ENCODE data around the gene DDO. TPM values are rescaled to one million over a fixed set of nuclear protein-coding genes. Genes with fewer than 3 reads are reported as not detected.
"Not testable (repeated sequence)": the region's sequence is repeated elsewhere in the genome, so short reads cannot be mapped to it uniquely, and the experiment has no call there.

The DDO gene, protein sequence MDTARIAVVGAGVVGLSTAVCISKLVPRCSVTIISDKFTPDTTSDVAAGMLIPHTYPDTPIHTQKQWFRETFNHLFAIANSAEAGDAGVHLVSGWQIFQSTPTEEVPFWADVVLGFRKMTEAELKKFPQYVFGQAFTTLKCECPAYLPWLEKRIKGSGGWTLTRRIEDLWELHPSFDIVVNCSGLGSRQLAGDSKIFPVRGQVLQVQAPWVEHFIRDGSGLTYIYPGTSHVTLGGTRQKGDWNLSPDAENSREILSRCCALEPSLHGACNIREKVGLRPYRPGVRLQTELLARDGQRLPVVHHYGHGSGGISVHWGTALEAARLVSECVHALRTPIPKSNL
- total RNA-seq (2014; rRNA removed; shearing (Covaris generic)): not detected in 2 replicates

DNA sequence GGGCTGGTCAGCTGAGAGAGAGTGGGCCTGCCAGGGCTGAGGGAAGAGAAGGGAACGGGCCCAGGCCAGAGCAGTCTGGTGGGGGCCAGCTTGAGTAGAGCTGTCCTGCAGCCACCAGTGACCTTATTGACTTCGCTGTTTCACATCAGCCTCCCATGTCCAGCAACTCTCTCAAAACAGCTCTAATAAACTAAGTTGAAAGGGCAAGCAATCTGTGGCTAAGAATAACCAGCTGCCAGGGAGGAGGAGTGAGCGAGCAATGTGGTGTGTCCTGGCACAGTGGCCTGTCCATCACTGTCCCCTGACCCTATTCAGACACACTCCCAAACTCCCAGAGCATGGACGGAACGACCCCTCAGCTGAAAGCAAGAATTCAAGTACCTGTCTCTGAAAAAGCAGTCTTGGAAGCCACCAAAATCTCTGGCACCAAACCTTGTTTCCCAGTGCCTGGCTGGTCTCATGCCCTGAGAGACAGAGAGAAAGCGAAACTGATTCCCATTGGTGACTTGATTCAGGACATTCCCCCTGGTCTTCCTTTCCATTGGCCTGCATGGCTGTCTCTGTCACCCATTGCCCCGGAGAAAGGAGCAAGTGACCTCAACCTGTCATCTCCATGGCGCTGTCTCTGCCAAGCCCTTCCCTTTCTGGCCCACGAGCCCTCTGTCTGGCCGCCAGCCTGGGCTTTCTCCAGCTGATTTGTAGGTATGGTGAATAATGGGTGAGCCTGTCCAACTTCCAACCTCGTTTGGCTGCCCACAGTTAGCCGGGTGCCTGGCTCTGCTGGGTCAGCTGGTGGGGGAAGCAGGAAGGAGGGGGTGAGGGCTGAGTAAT, at the start of gene DDO:
TSS of gene DDO (minus strand) at position 490 of the 831 bp plus-strand sequence. CDS start 2,113 bp downstream, outside the sequence.
- H3K36me3 ChIP-seq (replicated peaks; ENCODE audit: control insufficient read depth, insufficient read depth, low read length): no peaks in the 10 kb centered on the region
- no peak for DNase-seq
- H3K4me3 ChIP-seq (ENCODE audit: insufficient read depth, low read depth, low read length): no peak within 1 kb of the TSS
- H3K27me3 ChIP-seq (ENCODE audit: control insufficient read depth, insufficient read depth, low read length): no peaks in the 10 kb centered on the region

DNA sequence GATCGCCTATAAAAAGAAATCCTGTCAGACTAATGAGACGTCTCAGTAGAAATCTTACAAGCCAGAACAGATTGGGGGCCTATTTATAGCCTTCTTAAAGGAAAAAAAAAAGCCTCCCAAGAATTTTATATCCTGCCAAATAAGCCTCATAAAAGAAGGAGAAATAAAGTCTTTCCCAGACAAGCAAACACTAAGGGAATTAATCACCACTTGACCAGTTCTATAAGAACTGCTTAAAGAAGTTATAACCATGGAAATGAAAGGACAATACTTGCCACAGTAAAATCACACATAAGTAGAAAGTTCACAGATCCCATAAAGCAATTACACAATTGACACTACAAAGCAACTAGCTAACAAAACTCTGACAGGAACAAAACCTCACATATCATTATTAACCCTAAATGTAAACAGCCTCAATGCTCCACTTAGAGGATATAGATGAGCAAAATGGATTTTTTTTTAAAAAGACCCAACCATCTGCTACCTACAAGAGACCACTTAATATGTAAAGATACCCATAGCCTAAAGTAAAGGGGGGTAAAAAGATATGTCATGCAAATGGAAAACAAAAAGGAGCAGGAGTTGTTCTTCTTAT, 47.6 kb upstream of the DDO start:
- Histone ChIP-seq H3K4me3 (ENCODE audit: insufficient read depth, low read depth, low read length) (no peak overlapping the region), H3K27me3 (ENCODE audit: control insufficient read depth, insufficient read depth, low read length) (no peaks in the 10 kb centered on the region), H3K36me3 (replicated peaks; ENCODE audit: control insufficient read depth, insufficient read depth, low read length) (no peaks in the 10 kb centered on the region)
- no peak for DNase-seq

DNA sequence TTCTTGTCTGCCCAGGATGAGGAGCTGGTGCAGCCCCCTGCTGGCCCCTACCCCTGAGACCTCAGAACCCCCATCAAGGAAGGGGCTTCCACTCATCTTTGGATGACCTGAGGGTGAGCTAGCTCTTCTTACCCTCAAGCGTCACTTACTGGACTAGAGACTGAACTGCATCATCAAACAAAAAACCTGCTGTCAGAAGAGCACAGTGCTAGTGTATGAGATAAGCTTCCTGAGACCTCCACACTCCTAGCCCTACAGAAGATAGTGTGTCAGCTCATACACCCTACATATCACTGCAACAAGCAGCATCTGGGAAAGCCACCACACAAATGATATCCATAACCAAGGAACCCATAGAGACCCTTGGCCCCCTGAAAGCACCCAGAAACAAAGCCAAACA, 46.0 kb upstream of the DDO start:
- Histone ChIP-seq H3K4me3 (ENCODE audit: insufficient read depth, low read depth, low read length) (no peak overlapping the region), H3K27me3 (ENCODE audit: control insufficient read depth, insufficient read depth, low read length) (no peaks in the 10 kb centered on the region), H3K36me3 (replicated peaks; ENCODE audit: control insufficient read depth, insufficient read depth, low read length) (no peaks in the 10 kb centered on the region)
- no peak for DNase-seq

DNA sequence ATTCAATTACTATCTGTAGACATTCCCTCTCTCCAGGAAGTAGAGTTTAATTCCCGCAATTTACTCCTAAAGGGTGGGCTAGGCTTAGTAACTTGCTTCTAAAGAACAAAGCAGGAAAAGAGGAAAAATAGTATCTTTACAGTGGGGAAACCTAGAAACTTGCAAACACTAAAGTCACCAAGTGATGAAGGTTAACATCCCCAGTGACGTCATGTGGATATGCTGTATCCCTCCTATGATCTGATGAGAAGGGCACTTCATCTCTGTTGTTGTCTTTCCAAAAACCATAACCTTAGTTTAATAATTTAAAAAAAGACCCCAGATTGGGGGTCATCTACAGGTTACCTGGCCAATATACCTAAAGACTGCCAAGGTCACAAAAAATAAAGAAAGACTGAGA, 43.8 kb upstream of the DDO start:
- H3K36me3 ChIP-seq (replicated peaks; ENCODE audit: control insufficient read depth, insufficient read depth, low read length): no peaks in the 10 kb centered on the region
- DNase-seq: no peak
- no peak overlapping the region for H3K4me3 ChIP-seq (ENCODE audit: insufficient read depth, low read depth, low read length)
- no peaks in the 10 kb centered on the region for H3K27me3 ChIP-seq (ENCODE audit: control insufficient read depth, insufficient read depth, low read length)

DNA sequence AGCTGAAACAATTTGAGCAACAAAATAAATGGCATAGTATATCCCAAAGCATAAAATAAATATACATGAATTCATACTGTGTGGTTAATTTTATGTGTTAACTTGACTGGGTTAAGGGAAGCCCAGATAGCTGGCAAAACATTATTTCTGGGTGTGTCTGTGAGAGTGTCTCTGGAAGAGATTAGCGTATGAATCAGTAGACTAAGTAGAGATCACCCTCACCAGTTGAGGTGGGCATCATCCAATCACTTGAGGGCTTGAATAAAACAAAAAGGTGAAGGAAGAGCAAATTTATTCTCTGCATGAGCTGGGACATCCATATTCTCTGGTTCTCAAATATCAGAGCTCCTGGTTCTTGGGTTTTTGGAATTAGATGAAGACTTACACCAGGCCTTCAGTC, 43.1 kb upstream of the DDO start:
- H3K27me3 ChIP-seq (ENCODE audit: control insufficient read depth, insufficient read depth, low read length): no peaks in the 10 kb centered on the region
- no peak for DNase-seq

DNA sequence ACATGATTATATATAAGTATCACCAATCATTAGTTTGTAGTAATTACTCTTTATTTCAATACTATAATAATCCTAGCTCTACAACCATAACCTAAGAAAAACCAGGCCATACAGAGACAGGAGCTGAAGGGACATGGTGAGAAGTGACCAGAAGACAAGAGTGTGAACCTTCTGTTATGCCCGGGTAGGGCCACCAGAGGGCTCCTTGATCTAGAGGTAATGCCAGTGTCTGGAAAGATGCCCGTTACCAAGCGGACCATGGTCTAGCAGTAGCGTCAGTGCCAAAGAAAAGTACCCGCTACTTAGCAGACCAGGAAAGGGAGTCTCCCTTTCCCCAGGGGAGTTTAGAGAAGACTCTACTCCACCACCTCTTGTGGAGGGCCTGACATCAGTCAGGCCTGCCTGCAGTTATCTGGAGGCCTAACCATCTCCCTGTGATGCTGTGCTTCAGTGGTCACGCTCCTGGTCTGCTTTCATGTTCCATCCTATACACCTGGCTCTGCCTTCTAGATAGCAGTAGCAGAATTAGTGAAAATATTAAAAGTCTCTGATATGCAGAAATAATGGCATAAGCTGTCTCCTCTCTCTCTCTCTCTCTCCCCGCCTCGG, 42.3 kb upstream of the DDO start:
- not testable (repeated sequence) for H3K36me3 ChIP-seq (replicated peaks; ENCODE audit: control insufficient read depth, insufficient read depth, low read length); DNase-seq; H3K27me3 ChIP-seq (ENCODE audit: control insufficient read depth, insufficient read depth, low read length); H3K4me3 ChIP-seq (ENCODE audit: insufficient read depth, low read depth, low read length)

More for the DNA sequence above, 43.1 kb upstream of the DDO start:
- no peak overlapping the region for H3K4me3 ChIP-seq (ENCODE audit: insufficient read depth, low read depth, low read length)
- no peaks in the 10 kb centered on the region for H3K36me3 ChIP-seq (replicated peaks; ENCODE audit: control insufficient read depth, insufficient read depth, low read length)

DNA sequence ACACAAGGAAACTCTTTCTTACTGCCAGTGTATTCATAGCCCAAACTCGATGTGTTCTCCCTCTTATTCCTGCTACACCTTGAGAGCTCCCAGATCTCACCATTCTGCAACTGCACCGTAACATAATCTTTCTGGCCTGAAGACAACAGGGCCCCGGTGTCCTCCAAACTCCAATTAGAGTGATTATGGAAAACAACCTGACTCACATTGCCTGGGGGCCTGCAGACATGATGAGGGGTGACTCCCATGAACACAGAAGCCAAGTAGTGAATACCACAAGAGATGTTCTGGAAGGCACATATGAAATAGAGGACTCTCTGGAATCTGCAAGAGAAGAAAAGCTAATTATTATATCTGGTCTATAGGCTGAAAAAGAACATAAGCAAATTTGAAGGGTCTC, 41.3 kb upstream of the DDO start:
- no peak for DNase-seq
- Histone ChIP-seq H3K36me3 (replicated peaks; ENCODE audit: control insufficient read depth, insufficient read depth, low read length) (no peaks in the 10 kb centered on the region), H3K27me3 (ENCODE audit: control insufficient read depth, insufficient read depth, low read length) (no peaks in the 10 kb centered on the region), H3K4me3 (ENCODE audit: insufficient read depth, low read depth, low read length) (no peak overlapping the region)

DNA sequence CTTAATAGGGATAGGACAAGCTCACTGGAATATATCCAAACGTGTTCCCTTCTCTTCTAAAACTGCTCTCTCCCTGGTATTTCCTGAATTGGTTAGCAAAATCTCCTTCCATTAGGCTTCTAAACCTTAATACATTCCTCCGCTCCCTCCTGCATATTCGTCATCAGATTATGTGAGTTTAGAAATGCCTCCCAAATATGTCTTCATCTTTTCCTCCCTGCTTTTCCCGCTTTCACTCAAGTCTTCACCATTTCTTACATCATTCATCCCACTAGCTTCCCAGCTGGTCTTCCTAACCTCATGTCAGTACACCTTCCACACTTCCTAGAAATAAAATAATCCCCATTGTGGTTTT, 34.1 kb upstream of the DDO start:
- H3K4me3 ChIP-seq (ENCODE audit: insufficient read depth, low read depth, low read length): no peak overlapping the region
- no peak for DNase-seq
- no peaks in the 10 kb centered on the region for H3K27me3 ChIP-seq (ENCODE audit: control insufficient read depth, insufficient read depth, low read length)
- H3K36me3 ChIP-seq (replicated peaks; ENCODE audit: control insufficient read depth, insufficient read depth, low read length): no peaks in the 10 kb centered on the region

DNA sequence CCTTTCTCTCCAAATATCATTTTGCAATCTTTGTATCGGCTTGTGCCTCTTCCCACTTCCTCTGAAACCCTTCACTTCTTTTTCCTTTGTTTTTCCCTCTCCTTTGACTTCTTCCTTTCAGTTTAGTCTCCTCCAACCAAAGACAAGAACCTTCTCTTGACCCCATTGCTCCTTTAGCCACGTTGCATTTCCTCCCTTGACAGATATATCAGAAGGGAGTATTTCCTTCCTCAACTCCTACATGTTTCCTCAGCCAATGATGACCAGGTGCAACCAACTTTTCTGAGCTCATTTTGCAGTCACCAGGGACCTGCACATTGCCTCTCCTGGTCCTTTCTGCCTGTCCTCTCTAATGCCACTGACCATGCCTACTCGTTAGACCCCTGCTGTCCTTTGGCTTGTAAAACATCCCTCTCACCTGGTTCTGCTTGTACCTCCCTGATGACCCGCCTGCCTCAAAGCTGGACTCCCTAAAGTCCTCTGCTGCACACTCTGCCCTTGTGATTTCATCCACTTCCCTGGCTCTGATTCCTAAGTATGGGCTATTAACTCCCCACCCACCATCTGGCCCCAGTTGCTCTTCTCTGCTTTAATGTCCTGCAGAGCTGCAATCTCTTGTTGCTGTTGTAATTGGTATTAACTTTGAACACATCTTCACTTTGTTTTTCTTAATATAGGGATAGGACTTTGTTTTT, 33.6 kb upstream of the DDO start:
- no peak for DNase-seq
- no peaks in the 10 kb centered on the region for H3K36me3 ChIP-seq (replicated peaks; ENCODE audit: control insufficient read depth, insufficient read depth, low read length)
- no peaks in the 10 kb centered on the region for H3K27me3 ChIP-seq (ENCODE audit: control insufficient read depth, insufficient read depth, low read length)
- H3K4me3 ChIP-seq (ENCODE audit: insufficient read depth, low read depth, low read length): no peak overlapping the region

DNA sequence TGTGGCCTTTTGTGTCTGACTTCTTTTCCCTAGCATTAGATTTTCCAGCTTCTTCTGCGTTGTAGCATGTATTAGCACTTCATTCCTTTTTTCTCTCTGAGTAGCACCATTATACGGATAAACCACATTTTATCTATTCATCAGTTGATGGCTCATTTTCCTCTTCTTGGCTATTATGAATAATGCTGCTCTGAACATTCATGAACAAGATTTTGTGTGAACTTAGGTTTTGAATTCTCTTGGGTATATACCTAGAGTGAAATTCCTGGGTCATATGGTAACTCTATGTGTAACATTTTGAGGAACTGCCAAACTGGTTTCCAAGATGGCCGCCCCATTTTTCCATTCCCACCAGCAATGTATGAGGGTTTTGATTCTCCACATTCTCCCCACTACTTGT, 32.4 kb upstream of the DDO start:
- Histone ChIP-seq H3K27me3 (ENCODE audit: control insufficient read depth, insufficient read depth, low read length) (no peaks in the 10 kb centered on the region), H3K36me3 (replicated peaks; ENCODE audit: control insufficient read depth, insufficient read depth, low read length) (no peaks in the 10 kb centered on the region), H3K4me3 (ENCODE audit: insufficient read depth, low read depth, low read length) (no peak overlapping the region)
- no peak for DNase-seq

DNA sequence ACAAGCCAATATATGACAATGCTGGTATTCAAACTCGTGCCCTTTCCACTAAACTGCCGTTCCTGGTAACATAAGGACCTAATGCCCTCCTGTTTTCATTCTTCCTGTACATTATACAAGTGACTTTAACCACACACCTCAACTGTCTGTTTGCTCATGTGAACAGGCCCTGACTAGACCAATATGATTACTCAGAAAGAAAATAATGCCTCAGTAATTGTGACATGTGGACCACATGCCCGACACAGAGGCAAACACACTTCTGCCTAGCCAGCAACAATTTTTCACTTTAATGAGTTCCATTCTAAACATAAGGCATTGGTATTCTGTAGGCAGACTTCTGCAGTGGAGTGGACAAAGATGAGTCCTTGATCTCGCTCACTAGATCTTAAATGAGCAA, 31.0 kb upstream of the DDO start:
- Histone ChIP-seq H3K27me3 (ENCODE audit: control insufficient read depth, insufficient read depth, low read length) (no peaks in the 10 kb centered on the region), H3K4me3 (ENCODE audit: insufficient read depth, low read depth, low read length) (no peak overlapping the region), H3K36me3 (replicated peaks; ENCODE audit: control insufficient read depth, insufficient read depth, low read length) (no peaks in the 10 kb centered on the region)
- DNase-seq: no peak

DNA sequence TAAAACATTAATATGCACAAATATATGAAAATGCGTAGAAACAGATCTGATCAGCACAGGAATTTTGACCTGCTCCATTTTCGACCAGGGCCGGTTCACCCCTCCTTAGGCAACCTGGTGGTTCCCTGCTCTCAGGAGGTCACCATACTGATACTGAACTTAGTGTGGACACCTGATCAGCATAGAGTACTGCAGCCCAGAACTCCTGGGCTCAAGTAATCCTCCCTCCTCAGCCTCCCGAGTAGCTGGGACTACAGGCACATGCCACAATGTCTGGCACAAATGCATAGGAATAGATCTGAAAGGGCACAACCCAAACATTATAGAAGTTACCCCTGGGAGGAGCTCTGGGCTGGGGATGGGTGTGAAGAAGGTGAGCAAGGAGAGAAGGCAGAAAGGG, 24.7 kb upstream of the DDO start:
- Histone ChIP-seq H3K36me3 (replicated peaks; ENCODE audit: control insufficient read depth, insufficient read depth, low read length) (no peaks in the 10 kb centered on the region), H3K4me3 (ENCODE audit: insufficient read depth, low read depth, low read length) (no peak overlapping the region), H3K27me3 (ENCODE audit: control insufficient read depth, insufficient read depth, low read length) (no peaks in the 10 kb centered on the region)
- no peak for DNase-seq

DNA sequence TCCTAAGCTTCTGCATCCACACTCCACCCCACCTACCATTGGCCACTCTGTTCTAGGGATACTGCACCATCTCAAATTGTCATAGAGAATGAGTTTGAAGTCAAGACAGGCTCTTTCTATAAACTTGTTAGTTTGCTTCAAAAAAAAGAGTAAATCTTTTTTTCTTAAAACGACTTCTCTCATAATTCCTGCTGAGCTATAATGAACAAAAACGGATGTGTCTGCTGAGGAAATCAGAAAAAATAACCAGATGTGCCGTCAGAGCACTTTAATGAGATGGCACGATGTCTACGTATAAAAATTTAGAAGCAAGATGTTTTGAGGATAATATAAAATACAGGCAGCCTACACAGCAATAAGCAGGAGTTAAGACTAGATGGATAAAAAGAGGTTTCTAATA, 24.0 kb upstream of the DDO start:
- Histone ChIP-seq H3K4me3 (ENCODE audit: insufficient read depth, low read depth, low read length) (no peak overlapping the region), H3K27me3 (ENCODE audit: control insufficient read depth, insufficient read depth, low read length) (no peaks in the 10 kb centered on the region), H3K36me3 (replicated peaks; ENCODE audit: control insufficient read depth, insufficient read depth, low read length) (no peaks in the 10 kb centered on the region)
- no peak for DNase-seq

DNA sequence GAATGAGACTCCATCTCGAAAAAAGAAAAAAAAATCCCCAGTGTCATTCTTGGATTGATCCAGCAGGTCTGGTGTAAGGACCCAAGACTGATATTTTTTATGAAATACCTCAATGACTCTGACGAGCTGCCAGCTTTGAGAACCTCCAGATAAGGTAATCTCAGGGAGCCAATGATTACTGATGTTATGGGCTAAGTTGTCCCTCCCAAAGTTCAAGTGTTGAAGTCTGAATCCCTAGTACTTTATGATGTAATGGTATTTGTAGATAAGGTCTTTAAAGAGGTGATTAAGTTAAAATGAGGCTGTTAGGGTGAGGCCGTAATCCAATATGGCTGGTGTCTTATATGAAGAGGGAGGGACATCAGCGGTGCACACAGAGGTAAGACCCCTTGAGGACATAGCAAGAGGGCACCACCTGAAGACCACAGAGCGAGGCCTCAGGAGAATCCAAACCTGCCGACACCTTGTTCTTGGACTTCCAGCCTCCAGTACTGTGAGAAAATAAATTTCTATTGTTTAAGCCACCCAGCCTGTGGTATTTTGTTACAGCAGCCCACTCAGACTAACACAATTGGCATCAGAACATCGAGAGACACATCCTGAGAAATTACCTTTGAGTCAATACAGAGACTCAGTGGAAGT, 19.7 kb upstream of the DDO start:
- no peaks in the 10 kb centered on the region for H3K36me3 ChIP-seq (replicated peaks; ENCODE audit: control insufficient read depth, insufficient read depth, low read length)
- no peak for DNase-seq
- H3K27me3 ChIP-seq (ENCODE audit: control insufficient read depth, insufficient read depth, low read length): no peaks in the 10 kb centered on the region
- H3K4me3 ChIP-seq (ENCODE audit: insufficient read depth, low read depth, low read length): no peak overlapping the region

All from H7 (cell line).